OCI-LY1 (cell line): ENCODE measurements around the gene ATP2C1.

Experiments used
- H2AFZ ChIP-seq: fragments of 200-600 bp; sonication (generic), shearing (Covaris generic); 2 replicates; pipeline ENCODE4 v1.6.0; 2014; ENCODE audit warnings: antibody characterized with exemption, mild to moderate bottlenecking, low read length
- H3F3A ChIP-seq: fragments of 200-600 bp; sonication (generic), shearing (Covaris generic); 2 replicates; pipeline ENCODE4 v1.6.0; 2014; ENCODE audit warnings: mild to moderate bottlenecking, antibody characterized with exemption, low read length, moderate library complexity; ENCODE audit not compliant: insufficient read depth
- H3K27ac ChIP-seq: fragments of 200-600 bp; sonication (generic); 2 replicates; pipeline ENCODE4 v1.5.1; 2014; ENCODE audit warnings: low read length, mixed run types, mild to moderate bottlenecking, low read depth; ENCODE audit not compliant: poor library complexity, severe bottlenecking
- H3K27me3 ChIP-seq: fragments of 200-600 bp; sonication (generic); 2 replicates; pipeline ENCODE4 v1.6.0; 2014; ENCODE audit warnings: antibody characterized with exemption, mild to moderate bottlenecking, low read length, moderate library complexity; ENCODE audit not compliant: insufficient read depth
- H3K36me3 ChIP-seq: fragments of 200-600 bp; sonication (generic); 2 replicates; pipeline ENCODE4 v1.6.1; 2014; ENCODE audit warnings: mild to moderate bottlenecking, antibody characterized with exemption, low read length, moderate library complexity, mixed read lengths; ENCODE audit not compliant: insufficient read depth
- H3K4me1 ChIP-seq: fragments of 200-600 bp; sonication (generic); 2 replicates; pipeline ENCODE4 v1.5.1; 2014; ENCODE audit warnings: mild to moderate bottlenecking, low read length, moderate library complexity; ENCODE audit not compliant: insufficient read depth, severe bottlenecking
- H3K4me2 ChIP-seq: fragments of 200-600 bp; sonication (generic), shearing (Covaris generic); 2 replicates; pipeline ENCODE4 v1.6.1; 2014; ENCODE audit warnings: low read length
- H3K4me3 ChIP-seq: fragments of 200-600 bp; sonication (generic); 2 replicates; pipeline ENCODE4 v1.5.1; 2014; ENCODE audit warnings: low read length, low read depth, mild to moderate bottlenecking, mixed read lengths; ENCODE audit not compliant: poor library complexity, severe bottlenecking
- H3K79me2 ChIP-seq: fragments of 200-600 bp; shearing (Covaris generic); 2 replicates; pipeline ENCODE4 v1.6.1; 2016; ENCODE audit warnings: mixed run types, low read length, mixed read lengths; ENCODE audit not compliant: insufficient read depth
- H3K9ac ChIP-seq: fragments of 200-600 bp; sonication (generic), shearing (Covaris generic); 2 replicates; pipeline ENCODE4 v1.6.1; 2014; ENCODE audit warnings: mild to moderate bottlenecking, low read length, mixed read lengths
- H3K9me2 ChIP-seq: fragments of 200-600 bp; sonication (generic), shearing (Covaris generic); 2 replicates; pipeline ENCODE4 v1.6.1; 2014; ENCODE audit warnings: low read depth, mild to moderate bottlenecking, low read length, mixed read lengths
- H3K9me3 ChIP-seq: fragments of 200-600 bp; shearing (Covaris generic); 2 replicates; pipeline ENCODE4 v1.6.1; 2014; ENCODE audit warnings: low read length, mixed read lengths
- H4K20me1 ChIP-seq: fragments of 200-600 bp; sonication (generic), shearing (Covaris generic); 2 replicates; pipeline ENCODE4 v1.6.0; 2016; ENCODE audit warnings: mild to moderate bottlenecking, low read length; ENCODE audit not compliant: insufficient read depth
- EZH2 ChIP-seq: fragments of 200-600 bp; sonication (generic), shearing (Covaris generic); IDR thresholded peaks from 2 replicates; pipeline ENCODE4 v1.8.0; 2017; ENCODE audit warnings: borderline replicate concordance, mixed run types, mild to moderate bottlenecking, antibody characterized with exemption, low read length, moderate library complexity, mixed read lengths
- TF ChIP-seq, protein P1 (sequence below): fragments of 200-600 bp; sonication (generic), shearing (Covaris generic); IDR thresholded peaks from 2 replicates; pipeline ENCODE4 v1.5.1; 2017; ENCODE audit warnings: mild to moderate bottlenecking, antibody characterized with exemption, low read length, moderate library complexity, mixed read lengths

ATP2C1 gene

DNA sequence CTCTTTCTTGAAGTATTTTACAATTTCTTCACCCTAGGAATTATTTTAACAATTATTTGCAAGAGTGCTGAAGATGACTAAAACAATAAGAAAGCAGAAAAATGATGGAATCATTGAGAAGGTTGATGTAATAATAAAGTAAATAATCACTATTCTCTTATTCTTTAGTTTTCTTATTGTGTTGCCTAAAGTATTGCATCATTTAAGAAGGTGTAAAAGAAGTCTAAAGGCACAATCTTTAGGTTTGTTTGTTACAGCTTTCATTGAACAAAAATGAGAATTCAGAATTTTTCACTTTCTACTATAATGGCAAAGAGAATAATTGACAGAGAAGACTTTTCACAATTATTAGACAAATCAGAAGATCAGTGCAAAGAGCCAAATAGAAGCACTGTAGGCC lies 67.6 kb downstream of the ATP2C1 start:
- TF ChIP-seq EZH2: no peak
- TF ChIP-seq, protein P1, sequence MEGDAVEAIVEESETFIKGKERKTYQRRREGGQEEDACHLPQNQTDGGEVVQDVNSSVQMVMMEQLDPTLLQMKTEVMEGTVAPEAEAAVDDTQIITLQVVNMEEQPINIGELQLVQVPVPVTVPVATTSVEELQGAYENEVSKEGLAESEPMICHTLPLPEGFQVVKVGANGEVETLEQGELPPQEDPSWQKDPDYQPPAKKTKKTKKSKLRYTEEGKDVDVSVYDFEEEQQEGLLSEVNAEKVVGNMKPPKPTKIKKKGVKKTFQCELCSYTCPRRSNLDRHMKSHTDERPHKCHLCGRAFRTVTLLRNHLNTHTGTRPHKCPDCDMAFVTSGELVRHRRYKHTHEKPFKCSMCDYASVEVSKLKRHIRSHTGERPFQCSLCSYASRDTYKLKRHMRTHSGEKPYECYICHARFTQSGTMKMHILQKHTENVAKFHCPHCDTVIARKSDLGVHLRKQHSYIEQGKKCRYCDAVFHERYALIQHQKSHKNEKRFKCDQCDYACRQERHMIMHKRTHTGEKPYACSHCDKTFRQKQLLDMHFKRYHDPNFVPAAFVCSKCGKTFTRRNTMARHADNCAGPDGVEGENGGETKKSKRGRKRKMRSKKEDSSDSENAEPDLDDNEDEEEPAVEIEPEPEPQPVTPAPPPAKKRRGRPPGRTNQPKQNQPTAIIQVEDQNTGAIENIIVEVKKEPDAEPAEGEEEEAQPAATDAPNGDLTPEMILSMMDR: no peak
- Histone ChIP-seq H3K79me2 (no peaks in the 10 kb centered on the region), H3K9me2 (no peaks in the 10 kb centered on the region), H3K27me3 (no peaks in the 10 kb centered on the region), H3K9me3 (no peaks in the 10 kb centered on the region), H3K27ac (no peak overlapping the region), H2AFZ (no peak overlapping the region), H4K20me1 (no peaks in the 10 kb centered on the region), H3F3A (no peaks in the 10 kb centered on the region), H3K4me1 (no peaks in the 10 kb centered on the region), H3K36me3 (peaks cover 92% of the 10 kb centered on the region), H3K9ac (no peak overlapping the region), H3K4me3 (no peak overlapping the region), H3K4me2 (no peak overlapping the region)

DNA sequence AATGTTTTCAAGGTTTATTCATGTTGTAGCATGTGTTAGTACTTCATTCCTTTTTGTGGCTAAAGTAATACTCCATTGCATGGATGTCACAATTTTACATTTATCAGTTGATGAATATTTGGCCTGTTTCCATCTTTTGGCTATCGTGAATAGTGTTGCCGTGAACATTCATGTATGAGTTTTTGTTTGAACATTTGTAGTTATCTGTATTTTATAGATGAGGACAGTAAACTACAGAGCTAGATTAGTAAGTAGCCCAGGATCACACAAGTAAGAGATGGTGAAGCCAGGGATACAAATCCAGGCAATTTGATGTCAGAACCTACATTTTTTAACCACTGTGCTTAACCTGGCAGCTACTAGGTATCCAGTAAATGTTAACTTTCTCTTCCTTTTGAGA lies 69.6 kb downstream of the ATP2C1 start:
- Histone ChIP-seq H3K9me3 (no peaks in the 10 kb centered on the region), H4K20me1 (no peaks in the 10 kb centered on the region), H3K9ac (no peak overlapping the region), H3K36me3 (peaks cover 93% of the 10 kb centered on the region), H3K4me1 (no peaks in the 10 kb centered on the region), H3K4me2 (no peak overlapping the region), H3K27me3 (no peaks in the 10 kb centered on the region), H3K4me3 (no peak overlapping the region), H3F3A (no peaks in the 10 kb centered on the region), H3K9me2 (no peaks in the 10 kb centered on the region), H3K27ac (no peak overlapping the region), H2AFZ (no peak overlapping the region), H3K79me2 (no peaks in the 10 kb centered on the region)
- TF ChIP-seq EZH2: no peak
- TF ChIP-seq, protein P1: no peak

DNA sequence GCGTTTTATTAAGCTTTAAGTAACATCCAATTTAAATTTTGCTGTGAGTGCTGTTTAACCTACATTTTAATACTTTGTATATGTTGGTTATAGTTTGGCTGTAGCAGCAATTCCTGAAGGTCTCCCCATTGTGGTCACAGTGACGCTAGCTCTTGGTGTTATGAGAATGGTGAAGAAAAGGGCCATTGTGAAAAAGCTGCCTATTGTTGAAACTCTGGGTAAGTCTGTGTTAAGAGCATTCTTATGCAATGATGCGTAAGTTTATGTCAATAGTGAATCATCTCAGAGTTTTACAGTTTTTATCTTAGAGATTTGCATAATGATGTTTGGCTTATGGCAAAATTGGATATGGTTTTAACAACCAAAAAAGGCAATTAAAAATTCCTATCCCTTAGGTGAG lies 70.0 kb downstream of the ATP2C1 start:
- no peaks in the 10 kb centered on the region for H3K4me1 ChIP-seq
- no peak overlapping the region for H3K27ac ChIP-seq
- no peaks in the 10 kb centered on the region for H3K27me3 ChIP-seq
- H2AFZ ChIP-seq: no peak overlapping the region
- no peaks in the 10 kb centered on the region for H3F3A ChIP-seq
- no peak overlapping the region for H3K4me2 ChIP-seq
- no peaks in the 10 kb centered on the region for H3K9me3 ChIP-seq
- no peaks in the 10 kb centered on the region for H4K20me1 ChIP-seq
- no peak overlapping the region for H3K9ac ChIP-seq
- no peaks in the 10 kb centered on the region for H3K9me2 ChIP-seq
- H3K79me2 ChIP-seq: no peaks in the 10 kb centered on the region
- no peak overlapping the region for H3K4me3 ChIP-seq
- peaks cover 93% of the 10 kb centered on the region for H3K36me3 ChIP-seq
- TF ChIP-seq, protein P1: no peak
- no peak for TF ChIP-seq EZH2
